ENCODE results near the gene IGF2.

The IGF2 gene

GRCh38 chr11:2092464-2092910 lies 46.7 kb downstream of the IGF2 start:
- no peak overlapping the region for H3K4me3 ChIP-seq (ENCODE audit: control insufficient read depth, low read depth, low read length)
- no peak for DNase-seq (ENCODE audit: low read depth)
- no peak for TF ChIP-seq CTCF (IDR thresholded peaks at IDR 0.05; ENCODE audit: control insufficient read depth, insufficient read depth, low read depth, low read length, missing control alignments)

GRCh38 chr11:2091786-2092463 lies 47.3 kb downstream of the IGF2 start:
- TF ChIP-seq CTCF (IDR thresholded peaks at IDR 0.05; ENCODE audit: control insufficient read depth, insufficient read depth, low read depth, low read length, missing control alignments), result no peak
- DNase-seq (ENCODE audit: low read depth), result no peak
- H3K4me3 ChIP-seq (ENCODE audit: control insufficient read depth, low read depth, low read length), result no peak overlapping the region

GRCh38 chr11:2091112-2091746 lies 48.0 kb downstream of the IGF2 start:
- DNase-seq (ENCODE audit: low read depth), result no peak
- TF ChIP-seq CTCF (IDR thresholded peaks at IDR 0.05; ENCODE audit: control insufficient read depth, insufficient read depth, low read depth, low read length, missing control alignments), result no peak

GRCh38 chr11:2090172-2091111 lies 48.7 kb downstream of the IGF2 start:
- no peak for DNase-seq (ENCODE audit: low read depth)
- TF ChIP-seq CTCF (IDR thresholded peaks at IDR 0.05; ENCODE audit: control insufficient read depth, insufficient read depth, low read depth, low read length, missing control alignments), result no peak

More at GRCh38 chr11:2091112-2091746, 48.0 kb downstream of the IGF2 start:
- no peak overlapping the region for H3K4me3 ChIP-seq (ENCODE audit: control insufficient read depth, low read depth, low read length)

GRCh38 chr11:2089536-2090165 lies 49.5 kb downstream of the IGF2 start:
- TF ChIP-seq CTCF (IDR thresholded peaks at IDR 0.05; ENCODE audit: control insufficient read depth, insufficient read depth, low read depth, low read length, missing control alignments), result no peak
- no peak overlapping the region for H3K4me3 ChIP-seq (ENCODE audit: control insufficient read depth, low read depth, low read length)
- no peak for DNase-seq (ENCODE audit: low read depth)

More at GRCh38 chr11:2090172-2091111, 48.7 kb downstream of the IGF2 start:
- no peak overlapping the region for H3K4me3 ChIP-seq (ENCODE audit: control insufficient read depth, low read depth, low read length)

All from AG09309 (cell line).